ENCODE measurements around the gene TREML4. TPM values are rescaled to one million over a fixed set of nuclear protein-coding genes. Genes with fewer than 3 reads are reported as not detected.
"Not testable (repeated sequence)": the region's sequence is repeated elsewhere in the genome, so short reads cannot be mapped to it uniquely, and the experiment has no call there.

Gene TREML4
- total and polyA plus RNA-seq, 2 of the 8 experiments (the other 6 are each of a cell fraction or from before 2014, with no cell fraction given): not detected

GRCh38 chr6:41189046-41189445 lies 39.1 kb upstream of the TREML4 start:
- not testable (repeated sequence) for H2BK12ac ChIP-seq (ENCODE audit: low read depth, low read length); H3K23me2 ChIP-seq (ENCODE audit: low read depth, low read length); H3K36me3 ChIP-seq (ENCODE audit: control insufficient read depth in 2 of 4, insufficient read depth in 4 of 4, low read length in 3 of 4); H3K27me3 ChIP-seq (replicated peaks in 1 of 4; ENCODE audit: control insufficient read depth in 3 of 4, extremely low read depth in 1 of 4, insufficient read depth in 3 of 4, low read length in 3 of 4); H3K4me3 ChIP-seq (ENCODE audit: extremely low read depth in 1 of 4, insufficient read depth in 2 of 4, low read depth in 3 of 4, low read length in 4 of 4); H2BK15ac ChIP-seq (ENCODE audit: low read length); H4K5ac ChIP-seq (ENCODE audit: insufficient read length, low read depth, low read length); H3K56ac ChIP-seq (replicated peaks; ENCODE audit: insufficient read length, low read depth, low read length); H2BK20ac ChIP-seq (ENCODE audit: low read length); DNase-seq (ENCODE audit: low read depth in 1 of 2, low spot score in 2 of 2); H4K8ac ChIP-seq (ENCODE audit: extremely low read depth, insufficient read depth, low read length); H2AFZ ChIP-seq (ENCODE audit: low read length); H3K14ac ChIP-seq (ENCODE audit: insufficient read length); H4K20me1 ChIP-seq (replicated peaks in 1 of 2; ENCODE audit: control insufficient read depth in 1 of 2, insufficient read depth in 2 of 2, low read length in 2 of 2); H3K79me1 ChIP-seq (ENCODE audit: low read depth, low read length); H3K4me2 ChIP-seq (ENCODE audit: insufficient read depth in 1 of 2, low read depth in 2 of 2, low read length in 2 of 2); H3K4ac ChIP-seq (replicated peaks; ENCODE audit: insufficient read length, low read depth, low read length); H3K27ac ChIP-seq (ENCODE audit: low read depth, low read length); H3K18ac ChIP-seq (ENCODE audit: extremely low read depth, low read length); H4K91ac ChIP-seq (replicated peaks; ENCODE audit: insufficient read length, low read length); FAIRE-seq; H3K9ac ChIP-seq (replicated peaks in 1 of 4; ENCODE audit: extremely low read depth in 1 of 4, low read depth in 3 of 4, low read length in 3 of 4); H2AK5ac ChIP-seq (ENCODE audit: low read depth, low read length); H2BK120ac ChIP-seq (replicated peaks; ENCODE audit: low read depth, low read length); H3K79me2 ChIP-seq (ENCODE audit: control insufficient read depth in 1 of 2, insufficient read depth in 2 of 2, low read length in 2 of 2); H3K4me1 ChIP-seq (replicated peaks in 1 of 4; ENCODE audit: control insufficient read depth in 3 of 4, insufficient read depth in 4 of 4, low read length in 3 of 4); H3K23ac ChIP-seq (ENCODE audit: insufficient read length)
- TF ChIP-seq SRF (IDR thresholded peaks at IDR 0.05; ENCODE audit: low read depth, low read length): peak; percentile 79
- Histone ChIP-seq H2BK5ac (ENCODE audit: low read depth, low read length) (0 out of 2 replicates have a peak overlapping the region, but pooled peaks have one; percentile 35), H3K9me3 (ENCODE audit: insufficient read depth in 2 of 2, low read depth in 1 of 2, low read length in 1 of 2) (peaks cover 5 to 16% of the 10 kb centered on the region in 2 experiments; a peak in 3 of 4 replicates)
- ChIA-PET POLR2A (ENCODE audit: partially characterized antibody) (interaction anchor here (1.4 kb wide), 1 partner anchor 9 kb away, joined by 5 read pairs; no protein-coding TSS in a partner anchor), CTCF (ENCODE audit: partially characterized antibody) (interaction anchor here (0.9 to 6.2 kb wide), 10 partner anchors 8 to 132 kb away, joined by 3 to 51 read pairs (median 4); partner anchors contain the start of gene TREML2)
